Activated naive CD4-positive, alpha-beta T cell treated with anti-CD3 and anti-CD28 coated beads, Interleukin-2, amount 10 ng/mL, durations not matched to agents 7 days and 5 days (primary cell): Measurements from ENCODE around the gene DMWD.

ENCODE experiments used
- CTCF ChIA-PET: fragments of 350-600 bp; sonication (Branson Sonifier 250); formaldehyde crosslinking; loops from one replicate; lab custom pipeline; 2021; ENCODE audit warnings: antibody characterized with exemption; lab: Charles Lee
- DNase-seq: peaks from one replicate; pipeline ENCODE4 v3.0.0-alpha.2; 2020
- H3K27ac Mint-ChIP-seq: one replicate; pipeline ENCODE4 v1.8.0; 2021; ENCODE audit warnings: mild to moderate bottlenecking, moderate library complexity, mixed read lengths
- H3K27me3 Mint-ChIP-seq: one replicate; pipeline ENCODE4 v1.8.0; 2021; ENCODE audit warnings: mild to moderate bottlenecking, mixed read lengths
- H3K36me3 Mint-ChIP-seq: one replicate; pipeline ENCODE4 v1.8.0; 2021; ENCODE audit warnings: mixed read lengths
- H3K4me1 Mint-ChIP-seq: one replicate; pipeline ENCODE4 v1.8.0; 2021; ENCODE audit warnings: mixed read lengths
- H3K4me3 Mint-ChIP-seq: one replicate; pipeline ENCODE4 v1.8.0; 2021; ENCODE audit warnings: mild to moderate bottlenecking, moderate library complexity, mixed read lengths
- H3K9me3 Mint-ChIP-seq: one replicate; pipeline ENCODE4 v1.8.0; 2021; ENCODE audit warnings: mixed read lengths

DMWD gene

GRCh38 chr19:45767881-45768654 lies 24.6 kb downstream of the DMWD start:
- Mint-ChIP-seq H3K27me3 (peaks cover 93% of the 10 kb centered on the region), H3K4me3 (peak overlapping the region; percentile 60), H3K9me3 (no peaks in the 10 kb centered on the region), H3K36me3 (no peaks in the 10 kb centered on the region), H3K4me1 (peaks cover 23% of the 10 kb centered on the region), H3K27ac (no peak overlapping the region)
- CTCF ChIA-PET: interaction anchor here (1.0 to 4.8 kb wide), 10 partner anchors 11 to 243 kb away, joined by 3 to 92 read pairs (median 6); partner anchors contain the start of genes IRF2BP1 and MYPOP
- peak; percentile 52 for DNase-seq

GRCh38 chr19:45767410-45767880 lies 25.2 kb downstream of the DMWD start:
- Mint-ChIP-seq H3K4me3 (peak overlapping the region; percentile 31), H3K27ac (no peak overlapping the region), H3K27me3 (peaks cover 92% of the 10 kb centered on the region), H3K36me3 (no peaks in the 10 kb centered on the region), H3K9me3 (no peaks in the 10 kb centered on the region), H3K4me1 (peaks cover 23% of the 10 kb centered on the region)
- CTCF ChIA-PET: interaction anchor here (4.8 kb wide), 1 partner anchor 31 kb away, joined by 92 read pairs; no protein-coding TSS in a partner anchor
- DNase-seq: no peak

DNA sequence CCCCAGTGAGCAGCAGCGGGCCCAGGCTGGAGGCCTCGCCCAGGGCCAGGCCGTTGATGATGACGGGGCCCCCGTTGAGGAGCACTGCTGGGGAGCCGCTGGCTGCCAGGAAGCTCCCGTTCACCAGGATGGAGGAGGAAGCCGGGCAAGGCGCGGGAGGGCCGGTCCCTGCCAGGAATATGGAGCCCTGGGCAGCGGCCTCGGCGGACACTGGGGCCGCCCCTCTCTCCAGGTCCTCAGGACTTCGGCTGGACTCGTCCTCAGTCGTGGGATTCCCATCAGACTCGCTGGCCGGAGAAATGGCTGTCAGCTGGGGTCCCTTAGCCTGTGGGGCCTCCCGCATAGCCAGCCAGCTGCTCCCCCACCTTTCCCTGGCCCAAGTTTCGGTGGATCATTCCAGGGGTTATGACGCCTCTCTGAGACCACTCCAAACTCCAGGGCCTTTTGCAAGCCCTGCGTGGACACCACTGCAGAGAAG lies 25.7 kb downstream of the DMWD start:
- Mint-ChIP-seq H3K9me3 (no peaks in the 10 kb centered on the region), H3K27ac (no peak overlapping the region), H3K4me1 (peaks cover 23% of the 10 kb centered on the region), H3K36me3 (no peaks in the 10 kb centered on the region), H3K27me3 (peaks cover 91% of the 10 kb centered on the region), H3K4me3 (peak overlapping the region; percentile 23)
- CTCF ChIA-PET: interaction anchor here (4.8 kb wide), 1 partner anchor 32 kb away, joined by 92 read pairs; no protein-coding TSS in a partner anchor
- no peak for DNase-seq

- Mint-ChIP-seq H3K4me3 (no peak overlapping the region), H3K36me3 (no peaks in the 10 kb centered on the region), H3K4me1 (peaks cover 23% of the 10 kb centered on the region), H3K9me3 (no peaks in the 10 kb centered on the region), H3K27ac (no peak overlapping the region), H3K27me3 (peaks cover 91% of the 10 kb centered on the region)
- CTCF ChIA-PET: interaction anchor here (1.3 to 4.8 kb wide), 2 partner anchors 13 to 32 kb away, joined by 4 to 92 read pairs; no protein-coding TSS in a partner anchor
- DNase-seq: no peak
Measured at GRCh38 chr19:45766296-45766868, 26.3 kb downstream of the DMWD start.

- H3K4me3 Mint-ChIP-seq: no peak overlapping the region
- H3K36me3 Mint-ChIP-seq: no peaks in the 10 kb centered on the region
- no peaks in the 10 kb centered on the region for H3K9me3 Mint-ChIP-seq
- no peak for DNase-seq
- CTCF ChIA-PET: interaction anchor here (1.3 to 1.4 kb wide), 2 partner anchors 14 to 34 kb away, joined by 3 to 4 read pairs; no protein-coding TSS in a partner anchor
- peaks cover 19% of the 10 kb centered on the region for H3K4me1 Mint-ChIP-seq
- H3K27ac Mint-ChIP-seq: no peak overlapping the region
- peaks cover 89% of the 10 kb centered on the region for H3K27me3 Mint-ChIP-seq
Measured at GRCh38 chr19:45765702-45766295, 26.8 kb downstream of the DMWD start.

DNA sequence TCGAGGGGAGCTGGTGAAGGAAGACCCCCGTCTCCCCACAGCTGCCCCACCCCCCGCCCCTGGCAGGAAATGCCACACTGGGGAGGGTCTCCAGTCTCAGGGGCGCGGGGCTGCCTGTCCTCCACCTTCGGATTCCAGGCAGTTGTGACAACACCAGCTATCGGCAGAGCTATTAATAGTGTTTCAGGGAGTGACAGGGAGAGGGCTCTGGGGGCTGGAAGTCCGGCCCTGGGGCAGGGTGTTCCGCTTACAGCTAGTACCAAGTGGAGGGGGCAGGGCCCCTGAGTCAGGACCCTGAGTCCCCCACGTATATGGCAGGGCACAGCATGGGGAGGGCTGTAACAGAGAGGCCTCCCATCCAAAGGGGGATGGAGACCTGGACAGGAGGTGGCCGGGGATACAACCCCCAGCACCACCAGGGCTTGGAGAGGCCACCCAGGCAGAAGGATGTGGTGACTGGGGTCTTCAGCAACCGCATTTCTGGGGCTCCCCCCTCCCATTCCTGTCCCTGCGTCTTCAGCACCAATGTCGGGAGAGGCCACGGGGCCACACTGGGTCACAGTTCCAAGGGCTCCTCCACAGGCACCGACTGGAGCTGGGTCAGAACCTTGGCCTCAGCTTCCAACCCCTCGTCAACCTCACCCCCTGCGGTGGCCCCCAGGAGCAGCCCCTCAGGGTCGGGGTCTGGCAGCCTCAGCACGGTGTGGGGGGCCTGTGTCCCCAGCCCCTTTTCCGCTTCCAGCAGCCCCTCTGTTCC lies 27.5 kb downstream of the DMWD start:
- CTCF ChIA-PET: interaction anchor here (1.3 to 1.4 kb wide), 2 partner anchors 14 to 34 kb away, joined by 3 to 4 read pairs; no protein-coding TSS in a partner anchor
- DNase-seq: no peak
- no peaks in the 10 kb centered on the region for H3K36me3 Mint-ChIP-seq
- H3K27ac Mint-ChIP-seq: no peak overlapping the region
- peaks cover 86% of the 10 kb centered on the region for H3K27me3 Mint-ChIP-seq
- H3K4me1 Mint-ChIP-seq: peaks cover 13% of the 10 kb centered on the region
- H3K9me3 Mint-ChIP-seq: no peaks in the 10 kb centered on the region
- H3K4me3 Mint-ChIP-seq: no peak overlapping the region

- Mint-ChIP-seq H3K4me3 (no peak overlapping the region), H3K4me1 (peaks cover 8% of the 10 kb centered on the region), H3K36me3 (no peaks in the 10 kb centered on the region), H3K9me3 (no peaks in the 10 kb centered on the region), H3K27me3 (peaks cover 84% of the 10 kb centered on the region), H3K27ac (no peak overlapping the region)
- DNase-seq: no peak
- CTCF ChIA-PET: interaction anchor here (1.0 to 1.4 kb wide), 2 partner anchors 15 to 35 kb away, joined by 3 read pairs; no protein-coding TSS in a partner anchor
Measured at GRCh38 chr19:45764475-45764874, 28.2 kb downstream of the DMWD start.

DNA sequence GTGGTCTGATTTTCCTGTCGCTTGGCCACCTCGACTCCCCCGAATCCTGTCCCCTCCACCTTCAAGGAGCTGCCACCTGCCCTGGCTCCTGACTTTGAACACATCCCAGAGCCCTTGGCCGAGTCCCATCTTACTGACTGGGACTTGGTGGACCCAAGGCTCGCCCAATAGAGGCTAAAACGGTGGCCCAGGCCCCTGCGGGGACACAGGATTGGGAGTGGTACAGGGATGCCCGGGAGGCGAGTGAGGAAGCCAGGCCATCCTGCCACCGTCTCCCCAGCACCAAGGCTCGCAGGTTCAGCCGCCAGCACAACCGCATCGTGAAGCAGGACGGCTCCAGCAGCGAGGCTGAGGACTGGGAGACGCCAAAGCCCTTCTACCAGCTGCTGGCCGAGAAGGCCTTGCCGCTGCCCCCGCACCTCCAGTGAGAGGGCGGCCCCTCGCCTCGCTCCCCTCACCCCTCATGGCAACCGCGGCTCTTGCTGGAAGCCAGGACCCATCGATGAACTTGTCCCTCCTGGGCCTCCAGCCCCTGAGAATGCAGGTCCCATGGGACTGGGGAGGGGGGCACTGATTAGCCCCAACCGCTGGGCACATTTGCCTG lies 28.9 kb downstream of the DMWD start:
- Mint-ChIP-seq H3K27me3 (peaks cover 85% of the 10 kb centered on the region), H3K9me3 (no peaks in the 10 kb centered on the region), H3K36me3 (no peaks in the 10 kb centered on the region), H3K4me1 (peaks cover 5% of the 10 kb centered on the region), H3K4me3 (no peak overlapping the region), H3K27ac (no peak overlapping the region)
- no peak for DNase-seq
- CTCF ChIA-PET: interaction anchor here (1.0 kb wide), 1 partner anchor 15 kb away, joined by 3 read pairs; no protein-coding TSS in a partner anchor

GRCh38 chr19:45762870-45763631 lies 29.6 kb downstream of the DMWD start:
- CTCF ChIA-PET: interaction anchor here (1.0 kb wide), 1 partner anchor 16 kb away, joined by 3 read pairs; no protein-coding TSS in a partner anchor
- no peak overlapping the region for H3K27ac Mint-ChIP-seq

DNA sequence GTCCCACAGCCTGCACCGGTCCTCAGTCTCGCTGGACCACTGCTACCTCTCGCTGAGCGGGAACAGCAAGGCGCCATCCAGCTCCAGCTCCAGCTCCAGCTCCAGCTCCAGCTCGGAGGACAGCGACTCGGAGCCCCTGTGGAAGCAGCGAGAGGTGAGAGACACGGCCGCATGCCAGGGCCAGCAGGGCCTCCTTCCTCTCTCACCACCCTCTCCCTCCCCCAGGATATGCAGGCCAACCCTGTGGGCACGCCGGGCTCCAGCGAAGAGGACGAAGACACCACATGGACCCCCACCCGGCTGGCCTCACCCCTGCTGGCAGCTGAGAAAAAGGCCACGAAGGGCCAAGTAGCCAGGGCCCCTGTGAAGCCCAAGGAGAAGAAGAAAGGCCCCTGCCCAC lies 30.9 kb downstream of the DMWD start:
- H3K27me3 Mint-ChIP-seq: peaks cover 79% of the 10 kb centered on the region
- no peak overlapping the region for H3K4me3 Mint-ChIP-seq
- no peaks in the 10 kb centered on the region for H3K36me3 Mint-ChIP-seq
- CTCF ChIA-PET: no interaction called here
- H3K27ac Mint-ChIP-seq: no peak overlapping the region
- no peaks in the 10 kb centered on the region for H3K9me3 Mint-ChIP-seq
- no peak for DNase-seq
- no peaks in the 10 kb centered on the region for H3K4me1 Mint-ChIP-seq

More at GRCh38 chr19:45762870-45763631, 29.6 kb downstream of the DMWD start:
- Mint-ChIP-seq H3K9me3 (no peaks in the 10 kb centered on the region), H3K4me3 (no peak overlapping the region), H3K4me1 (peaks cover 3% of the 10 kb centered on the region), H3K27me3 (peaks cover 83% of the 10 kb centered on the region), H3K36me3 (no peaks in the 10 kb centered on the region)
- no peak for DNase-seq

DNA sequence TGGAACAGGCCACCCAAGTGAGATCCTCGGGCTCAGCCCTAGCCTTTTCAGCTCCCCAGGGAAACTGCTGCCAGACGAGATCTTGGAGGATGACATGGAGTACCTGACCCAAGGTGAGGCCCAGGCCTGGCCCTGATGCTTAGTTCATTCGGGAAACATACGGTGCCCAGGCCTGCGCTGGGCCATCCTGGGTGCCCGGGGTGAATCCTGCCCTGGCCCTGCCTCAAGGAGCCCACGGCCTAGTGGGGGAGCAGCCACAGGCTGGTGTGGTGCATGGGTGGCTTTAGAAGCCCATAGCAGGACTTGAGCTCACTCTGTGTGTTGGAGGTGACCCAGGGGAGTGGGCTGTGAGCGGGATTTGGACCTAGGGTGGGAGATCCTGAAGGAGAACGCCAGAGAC lies 33.7 kb downstream of the DMWD start:
- Mint-ChIP-seq H3K27me3 (peaks cover 59% of the 10 kb centered on the region), H3K27ac (no peak overlapping the region), H3K9me3 (no peaks in the 10 kb centered on the region), H3K36me3 (no peaks in the 10 kb centered on the region), H3K4me1 (no peaks in the 10 kb centered on the region), H3K4me3 (no peak overlapping the region)
- no peak for DNase-seq
- CTCF ChIA-PET: no interaction called here

DNA sequence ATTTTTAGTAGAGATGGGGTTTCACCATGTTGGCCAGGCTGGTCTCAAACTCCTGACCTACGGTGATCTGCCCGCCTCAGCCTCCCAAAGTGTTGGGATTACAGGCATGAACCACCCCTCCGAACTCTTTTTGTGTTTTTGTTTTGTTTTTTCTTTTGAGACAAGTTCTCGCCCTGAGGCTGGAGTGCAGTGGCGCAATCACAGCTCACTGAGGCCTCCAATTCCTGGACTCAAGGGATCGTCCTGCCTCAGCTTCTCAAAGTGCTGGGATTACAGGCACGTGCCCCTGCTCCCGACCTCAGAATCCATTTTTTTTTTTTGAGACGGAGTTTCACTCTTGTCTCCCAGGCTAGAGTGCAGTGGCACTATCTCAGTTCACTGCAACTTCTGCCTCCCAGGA lies 35.0 kb downstream of the DMWD start:
- no peaks in the 10 kb centered on the region for H3K4me1 Mint-ChIP-seq
- H3K36me3 Mint-ChIP-seq: no peaks in the 10 kb centered on the region
- no peaks in the 10 kb centered on the region for H3K9me3 Mint-ChIP-seq
- no peak for DNase-seq
- CTCF ChIA-PET: no interaction called here
- H3K4me3 Mint-ChIP-seq: no peak overlapping the region
- no peak overlapping the region for H3K27ac Mint-ChIP-seq
- H3K27me3 Mint-ChIP-seq: peaks cover 50% of the 10 kb centered on the region
